ENCODE measurements around the gene SLC51B. TPM values are rescaled to one million over a fixed set of nuclear protein-coding genes. Genes with fewer than 3 reads are reported as not detected.

The SLC51B gene
- total RNA-seq = not detected in 2 replicates

GRCh38 chr15:65044724-65045481 lies at the start of gene SLC51B:
Gene SLC51B (plus strand): TSS chr15:65045387. CDS start chr15:65050005, 4,618 bp downstream.

GRCh38 chr15:65028921-65029735 lies 16.1 kb upstream of the SLC51B start, which contains the start of gene MTFMT:
Gene MTFMT (minus strand): TSS chr15:65029639. CDS start chr15:65029613, 26 bp downstream.

GRCh38 chr15:65067645-65068402 lies 22.6 kb downstream of the SLC51B start, which contains the start of gene RASL12:
Gene RASL12 (minus strand): TSS chr15:65067991. CDS start chr15:65067835, 156 bp downstream.

GRCh38 chr15:65076486-65077290 lies 31.5 kb downstream of the SLC51B start, which contains the start of gene KBTBD13:
Gene KBTBD13 (plus strand): TSS chr15:65076746. CDS start chr15:65076816, 70 bp downstream.

Other genes with a start within 250 kb of the SLC51B start
- gene PIF1, start 219.7 kb upstream of the SLC51B start, total RNA-seq = 4.0 and 6.2 TPM in 2 replicates
- gene PLEKHO2, start 203.5 kb upstream of the SLC51B start, total RNA-seq = 18.7 and 22.7 TPM in 2 replicates
- gene ANKDD1A, start 133.5 kb upstream of the SLC51B start, total RNA-seq = 3.3 and 3.6 TPM in 2 replicates
- 69.1 and 69.5 TPM in 2 replicates for gene SPG21, start 55.5 kb upstream of the SLC51B start, total RNA-seq
- gene MTFMT, start 15.7 kb upstream of the SLC51B start, total RNA-seq = 16.2 and 21.5 TPM in 2 replicates
- gene RASL12, start 22.6 kb downstream of the SLC51B start, total RNA-seq = 6.7 and 8.1 TPM in 2 replicates
- gene KBTBD13, start 31.4 kb downstream of the SLC51B start, total RNA-seq = not detected in 2 replicates
- gene UBAP1L, start 69.8 kb downstream of the SLC51B start, total RNA-seq = 0.39 and 0.75 TPM in 2 replicates
- 21.8 and 30.0 TPM in 2 replicates for gene PDCD7, start 88.4 kb downstream of the SLC51B start, total RNA-seq
- 24.2 and 33.9 TPM in 2 replicates for gene CLPX, start 140.0 kb downstream of the SLC51B start, total RNA-seq
- gene CILP, start 166.1 kb downstream of the SLC51B start, total RNA-seq = 5.5 and 6.7 TPM in 2 replicates
- gene PARP16, start 241.5 kb downstream of the SLC51B start, total RNA-seq = 4.0 and 5.2 TPM in 2 replicates